GM23248 (cell line): ENCODE measurements around the gene PTPN5. TPM values are rescaled to one million over a fixed set of nuclear protein-coding genes. Genes with fewer than 3 reads are reported as not detected.

Experiments
- DNase-seq: peaks from one replicate; pipeline ENCODE4 v3.0.0-alpha.2; 2015
- H2AFZ ChIP-seq: fragments of 200-600 bp; sonication (generic); 2 replicates; pipeline ENCODE4 v1.6.1; 2016; ENCODE audit warnings: antibody characterized with exemption
- H3F3A ChIP-seq: fragments of 200-600 bp; sonication (generic); 2 replicates; pipeline ENCODE4 v1.6.1; 2016; ENCODE audit warnings: mild to moderate bottlenecking, antibody characterized with exemption, mixed run types; ENCODE audit not compliant: insufficient read depth
- H3K27ac ChIP-seq: fragments of 200-600 bp; sonication (generic); 2 replicates; pipeline ENCODE4 v1.5.1; 2016; ENCODE audit warnings: mild to moderate bottlenecking
- H3K27me3 ChIP-seq: fragments of 200-600 bp; sonication (generic); replicated peaks from 2 replicates; pipeline ENCODE4 v1.6.1; 2016; ENCODE audit warnings: mild to moderate bottlenecking; ENCODE audit not compliant: insufficient read depth
- H3K36me3 ChIP-seq: fragments of 200-600 bp; sonication (generic); 2 replicates; pipeline ENCODE4 v1.6.1; 2016; ENCODE audit warnings: low read depth, mild to moderate bottlenecking
- H3K4me1 ChIP-seq: fragments of 200-600 bp; sonication (generic); 2 replicates; pipeline ENCODE4 v1.6.1; 2016; ENCODE audit warnings: mild to moderate bottlenecking; ENCODE audit not compliant: insufficient read depth
- H3K4me2 ChIP-seq: fragments of 200-600 bp; sonication (generic); one replicate; pipeline ENCODE4 v1.6.1; 2016; ENCODE audit warnings: mild to moderate bottlenecking; ENCODE audit not compliant: unreplicated experiment
- H3K4me3 ChIP-seq: fragments of 200-600 bp; sonication (generic); 2 replicates; pipeline ENCODE4 v1.5.1; 2016; ENCODE audit warnings: mild to moderate bottlenecking
- H3K79me2 ChIP-seq: fragments of 200-600 bp; sonication (generic); 2 replicates; pipeline ENCODE4 v1.6.1; 2016; ENCODE audit warnings: mild to moderate bottlenecking; ENCODE audit not compliant: insufficient read depth
- H3K9ac ChIP-seq: fragments of 200-600 bp; sonication (generic); 2 replicates; pipeline ENCODE4 v1.6.1; 2016; ENCODE audit warnings: mild to moderate bottlenecking
- H3K9me2 ChIP-seq: fragments of 200-600 bp; sonication (generic); 2 replicates; pipeline ENCODE4 v1.6.1; 2016; ENCODE audit warnings: mixed run types, mild to moderate bottlenecking, moderate library complexity; ENCODE audit not compliant: insufficient read depth
- H3K9me3 ChIP-seq: fragments of 200-600 bp; sonication (generic); one replicate; pipeline ENCODE4 v1.6.1; 2017; ENCODE audit warnings: low read depth
- H4K20me1 ChIP-seq: fragments of 200-600 bp; sonication (generic); 2 replicates; pipeline ENCODE4 v1.6.0; 2016; ENCODE audit not compliant: insufficient read depth
- EZH2 ChIP-seq: fragments of 200-600 bp; sonication (generic); IDR thresholded peaks from 2 replicates; pipeline ENCODE4 v1.6.1; 2018; ENCODE audit warnings: antibody characterized with exemption, mild to moderate bottlenecking; ENCODE audit not compliant: insufficient read depth, poor library complexity, severe bottlenecking
- EZH2phosphoT487 ChIP-seq: fragments of 200-600 bp; sonication (generic); IDR thresholded peaks from 2 replicates; pipeline ENCODE4 v1.6.1; 2018; ENCODE audit warnings: antibody characterized with exemption, moderate library complexity, mild to moderate bottlenecking, low read depth; ENCODE audit not compliant: insufficient read depth
- WGBS, 2 experiments: methylation state at CpG; one replicate each; pipeline ENCODE4 v1.1.6; 2015 to 2017; ENCODE audit warnings: low lambda C conversion rate in 2 of 2, low coverage in 1 of 2; ENCODE audit errors: missing lambda C conversion rate in 2 of 2; 5-methylcytosine and 5-hydroxymethylcytosine counted together
- in situ Hi-C: fragments of 300-500 bp; cut with MboI; formaldehyde crosslinking; loops from 2 replicates; pipeline ENCODE4 v1.15.0; 2020
- polyA plus RNA-seq: library from polyadenylated mRNA; unstranded; fragments of >200 nt; fragmentation: Nextera tagmentation; extraction: Ambion mirVana; gene quantifications from 2 replicates; pipeline ENCODE4 v1.2.1, GENCODE V29; 2016
- total RNA-seq: library from RNA; depleted of rRNA; stranded (reverse); fragments of >200 nt; shearing (Covaris generic); gene quantifications from 2 replicates; pipeline ENCODE4 v1.2.3, GENCODE V29; 2014

The PTPN5 gene
- total and polyA plus RNA-seq, 2 experiments from 2014 or later, result not detected

- Histone ChIP-seq H3F3A (no peaks in the 10 kb centered on the region), H3K27me3 (peaks cover 18% of the 10 kb centered on the region), H3K4me2 (no peak overlapping the region), H3K9me3 (no peaks in the 10 kb centered on the region), H3K4me1 (no peaks in the 10 kb centered on the region), H3K4me3 (no peak overlapping the region), H3K9me2 (no peaks in the 10 kb centered on the region), H4K20me1 (no peaks in the 10 kb centered on the region), H3K79me2 (no peaks in the 10 kb centered on the region), H3K9ac (no peak overlapping the region), H3K27ac (no peak overlapping the region), H3K36me3 (no peaks in the 10 kb centered on the region), H2AFZ (no peak overlapping the region)
- peak; percentile 63 for DNase-seq
- in situ Hi-C loops, result no loop called here
- 57 to 58% methylated on average over 16 of the region's 16 CpGs for WGBS, 2 experiments
- TF ChIP-seq EZH2phosphoT487 (no peak), EZH2 (no peak)
Measured at GRCh38 chr11:18775492-18776292, 15.9 kb downstream of the PTPN5 start.

GRCh38 chr11:18774801-18775200, 16.8 kb downstream of the PTPN5 start:
- no peak for TF ChIP-seq EZH2phosphoT487
- no peak for TF ChIP-seq EZH2
- Histone ChIP-seq H2AFZ (no peak overlapping the region), H3K4me2 (no peak overlapping the region), H3F3A (no peaks in the 10 kb centered on the region), H3K9me3 (no peaks in the 10 kb centered on the region), H3K36me3 (no peaks in the 10 kb centered on the region), H3K27me3 (peaks cover 18% of the 10 kb centered on the region), H3K79me2 (no peaks in the 10 kb centered on the region), H4K20me1 (no peaks in the 10 kb centered on the region), H3K4me1 (no peaks in the 10 kb centered on the region), H3K9ac (no peak overlapping the region), H3K27ac (no peak overlapping the region), H3K9me2 (no peaks in the 10 kb centered on the region), H3K4me3 (no peak overlapping the region)
- in situ Hi-C loops, result no loop called here
- WGBS, 2 experiments, result 83% methylated on average over 7 of the region's 7 CpGs
- no peak for DNase-seq

DNA sequence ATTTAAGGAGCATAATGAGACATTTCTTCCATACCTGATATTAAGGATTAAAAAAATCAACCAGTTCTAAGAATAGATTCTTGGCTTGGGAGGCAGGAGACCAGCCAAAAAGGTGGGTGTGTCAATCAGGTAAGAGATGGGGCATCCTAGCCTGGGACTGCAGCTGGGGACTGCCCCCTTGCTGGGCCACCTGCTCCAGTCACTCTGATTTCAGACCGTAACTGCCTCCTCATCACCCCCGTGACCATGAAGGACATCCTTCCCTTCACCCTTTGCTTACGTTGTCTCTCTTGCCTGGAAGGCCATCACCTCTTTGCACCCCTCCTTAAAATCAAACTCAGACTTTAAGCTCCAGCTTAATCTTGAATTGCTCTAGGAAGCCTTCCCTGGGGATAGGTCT, 17.9 kb downstream of the PTPN5 start:
- H3K4me1 ChIP-seq, result no peaks in the 10 kb centered on the region
- no peak overlapping the region for H3K4me2 ChIP-seq
- H3K36me3 ChIP-seq, result no peaks in the 10 kb centered on the region
- TF ChIP-seq EZH2 (no peak), EZH2phosphoT487 (no peak)
- H3K27ac ChIP-seq, result no peak overlapping the region
- H3K27me3 ChIP-seq, result peaks cover 18% of the 10 kb centered on the region
- DNase-seq, result no peak
- no peak overlapping the region for H3K9ac ChIP-seq
- no peak overlapping the region for H3K4me3 ChIP-seq
- no peaks in the 10 kb centered on the region for H4K20me1 ChIP-seq
- in situ Hi-C loops, result no loop called here
- H3F3A ChIP-seq, result no peaks in the 10 kb centered on the region
- H2AFZ ChIP-seq, result no peak overlapping the region
- no peaks in the 10 kb centered on the region for H3K9me2 ChIP-seq
- WGBS, 2 experiments, result 41 to 58% methylated on average over 3 of the region's 3 CpGs
- H3K9me3 ChIP-seq, result no peaks in the 10 kb centered on the region
- H3K79me2 ChIP-seq, result no peaks in the 10 kb centered on the region

GRCh38 chr11:18773104-18773503, 18.5 kb downstream of the PTPN5 start:
- no peak for DNase-seq
- no peaks in the 10 kb centered on the region for H4K20me1 ChIP-seq
- no peak overlapping the region for H3K4me3 ChIP-seq
- H3K27me3 ChIP-seq, result peaks cover 18% of the 10 kb centered on the region
- no peaks in the 10 kb centered on the region for H3K9me2 ChIP-seq
- WGBS, 2 experiments, result 62 to 64% methylated on average over 6 to 8 of the region's 8 CpGs
- no peaks in the 10 kb centered on the region for H3K4me1 ChIP-seq
- H3K9me3 ChIP-seq, result no peaks in the 10 kb centered on the region
- no peaks in the 10 kb centered on the region for H3F3A ChIP-seq
- in situ Hi-C loops, result no loop called here
- TF ChIP-seq EZH2 (no peak), EZH2phosphoT487 (no peak)
- no peak overlapping the region for H3K9ac ChIP-seq
- no peaks in the 10 kb centered on the region for H3K79me2 ChIP-seq
- no peaks in the 10 kb centered on the region for H3K36me3 ChIP-seq
- no peak overlapping the region for H3K4me2 ChIP-seq
- no peak overlapping the region for H3K27ac ChIP-seq
- H2AFZ ChIP-seq, result no peak overlapping the region

DNA sequence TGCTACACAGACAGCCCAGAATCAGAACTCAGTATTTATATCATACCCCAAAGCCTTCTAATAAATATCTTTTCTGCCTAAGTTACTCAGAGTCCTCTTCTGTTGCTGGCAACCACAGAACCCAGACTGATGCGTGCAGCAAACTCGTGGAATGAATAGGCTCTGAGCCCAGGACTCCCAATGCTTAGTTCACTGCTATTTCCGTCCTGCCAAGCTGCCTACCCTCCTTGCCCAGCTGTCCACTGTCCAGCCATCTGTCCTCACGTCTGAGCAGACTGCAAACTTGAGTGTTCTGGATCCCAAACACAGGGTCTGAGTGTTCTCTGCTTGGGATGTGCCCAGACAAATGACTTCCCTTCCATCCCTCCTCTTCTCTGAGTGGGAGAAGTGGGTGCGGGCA, 19.4 kb downstream of the PTPN5 start:
- Histone ChIP-seq H3K4me2 (no peak overlapping the region), H4K20me1 (no peaks in the 10 kb centered on the region), H3K9me3 (no peaks in the 10 kb centered on the region), H3K79me2 (no peaks in the 10 kb centered on the region), H3K27ac (no peak overlapping the region), H2AFZ (no peak overlapping the region), H3K4me1 (no peaks in the 10 kb centered on the region), H3K36me3 (no peaks in the 10 kb centered on the region), H3K9ac (no peak overlapping the region), H3K9me2 (no peaks in the 10 kb centered on the region), H3F3A (no peaks in the 10 kb centered on the region), H3K27me3 (peaks cover 18% of the 10 kb centered on the region), H3K4me3 (no peak overlapping the region)
- DNase-seq, result peak; percentile 43
- in situ Hi-C loops, result no loop called here
- TF ChIP-seq EZH2phosphoT487 (no peak), EZH2 (no peak)
- WGBS, 2 experiments, result 18 to 20% methylated on average over 5 of the region's 5 CpGs
